GM23248 (cell line): ENCODE results near the gene EPX.

ENCODE experiments used
- EZH2 ChIP-seq: fragments of 200-600 bp; sonication (generic); IDR thresholded peaks from 2 replicates; pipeline ENCODE4 v1.6.1; 2018; ENCODE audit warnings: antibody characterized with exemption, mild to moderate bottlenecking; ENCODE audit not compliant: insufficient read depth, poor library complexity, severe bottlenecking
- EZH2phosphoT487 ChIP-seq: fragments of 200-600 bp; sonication (generic); IDR thresholded peaks from 2 replicates; pipeline ENCODE4 v1.6.1; 2018; ENCODE audit warnings: antibody characterized with exemption, moderate library complexity, mild to moderate bottlenecking, low read depth; ENCODE audit not compliant: insufficient read depth

DNA sequence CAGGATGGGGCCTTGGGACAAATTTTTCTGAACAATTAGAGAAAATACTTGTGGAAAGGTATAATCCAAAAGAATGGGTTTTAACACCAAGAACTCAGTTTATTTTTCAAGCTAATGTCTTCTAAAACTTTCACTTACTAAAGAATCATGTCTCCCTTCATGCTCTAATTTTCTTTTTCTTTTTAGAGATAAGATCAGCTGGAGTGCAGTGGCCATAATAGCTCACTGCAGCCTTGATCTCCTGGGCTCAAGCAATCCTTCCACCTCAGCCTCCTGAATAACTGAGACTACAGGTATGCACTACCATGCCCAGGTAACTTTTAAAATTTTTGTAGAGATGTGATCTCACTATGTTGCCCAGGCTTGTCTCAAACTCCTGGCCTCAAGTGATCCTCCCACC is 38.9 kb upstream of the EPX start:
- no peak for TF ChIP-seq EZH2
- no peak for TF ChIP-seq EZH2phosphoT487
